ENCODE results near the gene FPGS.

GRCh38 chr9:127789179-127789578 lies 13.5 kb upstream of the FPGS start:
- TF ChIP-seq CTCF (optimal IDR thresholded peaks at IDR 0.05 in 1 of 3, IDR thresholded peaks at IDR 0.05 in 1 of 3, conservative IDR thresholded peaks at IDR 0.05 in 1 of 3; ENCODE audit: extremely low read depth in 1 of 3, insufficient read depth in 2 of 3, low read length in 3 of 3) (no peak), EZH2 (IDR thresholded peaks at IDR 0.05; ENCODE audit: low read length) (no peak)
